GM12875 (cell line): ENCODE results near the gene NPHP3.

ENCODE experiments used
- H3K4me3 ChIP-seq: one replicate; pipeline ENCODE4 v1.5.1; 2011; ENCODE audit warnings: low read depth, low read length, control low read depth
- CTCF ChIP-seq: IDR thresholded peaks from 2 replicates; pipeline ENCODE4 v1.5.1; 2011; ENCODE audit warnings: low read depth, mild to moderate bottlenecking, control low read depth, inconsistent platforms, low read length, moderate library complexity, borderline replicate concordance; ENCODE audit not compliant: insufficient read depth

The NPHP3 gene

GRCh38 chr3:132657869-132658747, 64.1 kb downstream of the NPHP3 start:
- no peak overlapping the region for H3K4me3 ChIP-seq
- no peak for TF ChIP-seq CTCF

GRCh38 chr3:132655471-132655870, 66.7 kb downstream of the NPHP3 start:
- no peak overlapping the region for H3K4me3 ChIP-seq
- no peak for TF ChIP-seq CTCF

- no peak overlapping the region for H3K4me3 ChIP-seq
- TF ChIP-seq CTCF = no peak
Observed at GRCh38 chr3:132654721-132655120, 67.5 kb downstream of the NPHP3 start.

GRCh38 chr3:132654190-132654589, 68.0 kb downstream of the NPHP3 start:
- H3K4me3 ChIP-seq = no peak overlapping the region
- TF ChIP-seq CTCF = no peak

- H3K4me3 ChIP-seq = no peak overlapping the region
- no peak for TF ChIP-seq CTCF
Observed at GRCh38 chr3:132652640-132653270, 69.5 kb downstream of the NPHP3 start.

GRCh38 chr3:132650153-132650552, 72.1 kb downstream of the NPHP3 start:
- H3K4me3 ChIP-seq = no peak overlapping the region
- no peak for TF ChIP-seq CTCF

- TF ChIP-seq CTCF = no peak
- no peak overlapping the region for H3K4me3 ChIP-seq
Observed at GRCh38 chr3:132645058-132645457, 77.2 kb downstream of the NPHP3 start.
